Fibroblast of peridontal ligament (primary cell): ENCODE results near the gene ATP1A2.
"Not testable (repeated sequence)": the region's sequence is repeated elsewhere in the genome, so short reads cannot be mapped to it uniquely, and the experiment has no call there.

ENCODE experiments used
- DNase-seq: peaks from one replicate; pipeline ENCODE4 v3.0.0-alpha.2; 2010; ENCODE audit errors: extremely low read depth

ATP1A2 gene

DNA sequence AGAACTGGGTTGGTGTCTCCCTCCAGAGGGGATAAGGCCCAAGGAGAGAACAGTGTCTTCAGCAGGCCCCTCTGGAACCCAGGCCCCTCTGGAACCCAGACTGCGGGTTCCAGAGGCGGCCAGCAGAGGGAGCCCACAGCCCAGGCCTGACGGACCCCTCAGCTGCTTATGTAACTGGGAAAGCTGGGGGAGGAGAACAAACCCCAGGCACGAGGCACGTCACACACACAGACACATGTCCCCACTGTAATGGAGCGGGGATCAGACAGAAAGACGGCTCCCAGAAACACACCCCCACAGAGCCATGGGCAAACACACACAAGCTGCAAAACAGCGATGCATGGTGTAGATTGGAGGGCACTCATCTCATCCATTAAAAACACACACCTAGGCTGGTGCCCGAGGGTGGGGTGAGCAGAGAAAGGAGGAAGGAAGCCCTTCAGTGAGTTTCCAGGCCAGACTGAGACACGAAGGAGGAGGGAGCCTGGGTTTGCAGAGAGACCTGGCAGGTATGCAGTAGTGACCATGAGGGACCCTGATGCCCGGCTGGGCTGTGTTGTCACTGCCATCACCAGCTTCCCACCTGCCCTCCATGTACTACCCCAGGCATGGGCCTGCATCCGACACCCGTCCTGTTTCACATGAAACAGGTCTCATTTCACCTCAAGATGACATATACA is 14.4 kb upstream of the ATP1A2 start:
- peak; percentile 77 for DNase-seq

DNA sequence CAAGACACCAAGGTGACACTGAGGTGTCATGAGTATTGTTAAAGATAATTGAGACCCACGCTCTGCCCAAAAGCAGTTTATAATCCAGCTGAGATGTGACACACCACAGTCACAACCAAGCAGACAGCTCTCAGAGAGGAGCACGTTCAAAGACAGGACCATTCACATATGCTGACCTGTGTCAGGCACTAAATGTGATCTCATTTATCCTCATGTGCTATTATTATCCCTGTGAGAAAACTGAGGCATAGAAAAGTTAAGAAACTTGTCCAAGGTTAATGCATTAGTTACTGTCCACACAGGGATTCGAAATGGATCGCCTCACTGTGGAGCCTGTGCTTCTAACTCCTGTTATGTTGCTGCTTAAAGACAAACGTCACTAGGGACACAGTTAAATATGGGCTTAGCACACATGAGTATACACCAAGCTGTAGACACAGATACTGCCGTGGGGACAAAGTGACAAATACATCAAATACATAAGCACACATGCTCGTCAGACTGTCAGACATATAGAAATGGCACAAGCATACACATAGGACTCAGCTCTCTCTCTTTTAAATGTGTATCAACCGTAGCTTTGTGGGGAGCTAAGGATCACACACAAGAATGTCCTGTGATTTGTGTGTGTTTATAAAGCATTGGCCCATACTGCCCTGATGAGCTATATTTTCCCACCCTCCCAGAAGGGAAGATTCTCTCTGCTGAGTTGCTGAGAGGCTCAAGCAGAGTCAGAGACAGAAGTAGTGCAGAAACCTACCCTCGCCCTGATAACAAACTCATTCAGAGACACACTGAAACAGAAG is 13.6 kb upstream of the ATP1A2 start:
- DNase-seq = peak; percentile 36

DNA sequence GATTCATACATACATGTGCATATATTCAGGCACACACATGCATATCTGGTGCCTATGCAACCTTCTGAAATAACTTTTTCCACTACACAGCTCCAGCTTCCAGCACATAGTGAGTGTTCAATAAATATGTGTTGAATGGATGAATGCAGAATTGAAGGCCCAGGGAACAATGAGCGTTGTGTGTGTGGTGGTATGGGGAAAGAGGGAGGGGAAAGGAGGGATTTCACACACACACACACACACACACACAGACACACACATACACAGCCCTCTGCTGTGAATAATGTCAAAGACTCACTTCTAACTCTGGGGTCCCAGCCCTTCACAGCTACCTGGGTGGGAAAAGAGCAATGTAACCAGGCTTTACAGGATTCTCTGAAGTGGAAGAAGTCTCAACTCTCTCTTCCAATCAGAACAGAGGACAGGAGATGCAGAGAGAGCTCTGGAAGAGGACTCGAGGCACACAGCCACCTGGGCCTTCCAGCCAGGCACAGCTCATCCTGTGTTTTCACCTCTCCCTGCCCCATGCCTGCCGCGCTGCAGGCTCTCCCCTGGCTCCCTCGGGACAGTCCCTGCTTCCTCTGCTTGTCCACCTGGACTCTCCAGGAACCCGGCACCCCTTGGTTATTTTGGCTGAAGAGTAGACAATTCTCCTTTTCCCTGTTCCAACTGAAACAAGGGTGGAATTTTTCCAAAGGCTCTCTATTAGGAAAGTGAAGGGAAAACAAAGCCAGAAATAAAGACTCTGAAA is 11.7 kb upstream of the ATP1A2 start:
- no peak for DNase-seq

GRCh38 chr1:160104486-160104885 is 11.1 kb upstream of the ATP1A2 start:
- no peak for DNase-seq

DNA sequence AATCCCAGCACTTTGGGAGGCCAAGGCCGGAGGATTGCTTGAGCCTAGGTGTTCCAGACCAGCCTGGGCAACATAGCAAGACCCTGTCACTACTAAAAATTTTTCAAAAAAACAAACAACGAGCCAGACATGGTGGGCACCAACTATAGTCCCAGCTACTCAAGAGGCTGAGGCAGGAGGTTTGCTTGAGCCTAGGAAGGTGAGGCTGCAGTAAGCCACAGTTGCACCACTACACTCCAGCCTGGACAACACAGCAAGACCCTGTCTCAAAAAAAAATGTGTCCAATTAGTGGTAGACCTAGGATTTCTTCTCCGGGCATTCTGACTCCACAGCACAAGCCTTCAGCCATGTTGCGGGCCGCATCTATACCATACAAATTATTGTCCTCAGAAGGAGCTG is 10.4 kb upstream of the ATP1A2 start:
- DNase-seq = no peak

DNA sequence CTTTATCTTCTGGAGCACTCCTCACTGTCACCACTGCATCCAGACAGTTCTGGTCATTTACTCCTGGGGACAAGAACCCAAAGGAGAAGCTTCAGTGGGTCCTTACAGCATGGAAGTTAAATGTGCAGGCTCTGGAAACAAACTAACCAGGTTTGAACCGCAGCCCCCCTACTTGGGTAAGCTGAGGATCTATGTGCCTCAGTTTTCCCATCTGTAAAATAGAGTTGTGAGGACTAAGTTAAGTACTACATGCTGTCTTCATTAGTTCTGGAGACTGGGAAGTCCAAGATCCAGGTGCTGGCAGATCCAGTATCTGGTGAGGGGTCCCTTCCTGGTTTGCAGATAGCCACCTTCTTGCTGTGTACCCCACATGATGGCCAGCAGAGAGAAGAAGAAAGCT is 8.0 kb upstream of the ATP1A2 start:
- DNase-seq = no peak

- DNase-seq = peak; percentile 61
Observed at GRCh38 chr1:160108888-160109662, 6.5 kb upstream of the ATP1A2 start.

- no peak for DNase-seq
Observed at GRCh38 chr1:160109686-160110085, 5.9 kb upstream of the ATP1A2 start.

DNA sequence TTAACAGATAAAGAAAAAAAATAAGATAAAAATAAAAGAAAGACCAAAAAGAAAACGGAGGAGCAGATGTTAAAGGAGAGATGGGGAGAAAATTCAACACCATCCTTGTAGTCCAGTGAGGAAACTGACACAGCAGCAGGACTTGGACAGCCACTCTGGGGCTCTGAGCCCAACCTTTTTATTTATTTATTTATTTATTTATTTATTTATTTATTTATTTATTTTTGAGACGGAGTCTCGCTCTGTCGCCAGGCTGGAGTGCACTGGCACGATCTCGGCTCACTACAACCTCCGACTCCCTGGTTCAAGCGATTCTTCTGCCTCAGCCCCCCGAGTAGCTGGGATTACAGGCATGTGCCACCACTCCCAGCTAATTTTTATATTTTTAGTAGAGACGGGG is 4.1 kb upstream of the ATP1A2 start:
- DNase-seq = not testable (repeated sequence)

DNA sequence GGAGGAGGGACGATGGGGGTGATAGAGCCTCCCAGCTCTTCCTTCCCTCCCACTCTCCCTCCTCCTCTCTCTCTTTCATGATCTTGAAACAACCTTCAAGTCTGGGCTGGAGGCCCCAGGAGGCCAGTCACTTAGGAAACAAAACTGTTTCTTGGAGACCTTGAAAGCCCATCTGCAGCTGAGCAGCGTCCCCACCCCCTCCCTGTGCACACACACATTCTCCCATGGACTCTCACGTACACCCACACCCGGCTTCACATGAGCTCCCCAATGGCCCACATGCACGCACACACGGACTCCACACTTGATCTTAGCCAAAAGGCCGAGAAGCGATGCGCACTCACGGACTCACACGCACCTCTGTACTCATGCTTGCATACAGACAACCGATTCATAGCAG is 3.2 kb upstream of the ATP1A2 start:
- no peak for DNase-seq

GRCh38 chr1:160113407-160113806 is 2.2 kb upstream of the ATP1A2 start:
- DNase-seq = no peak

GRCh38 chr1:160114085-160114484 is 1.5 kb upstream of the ATP1A2 start:
- DNase-seq = no peak

DNA sequence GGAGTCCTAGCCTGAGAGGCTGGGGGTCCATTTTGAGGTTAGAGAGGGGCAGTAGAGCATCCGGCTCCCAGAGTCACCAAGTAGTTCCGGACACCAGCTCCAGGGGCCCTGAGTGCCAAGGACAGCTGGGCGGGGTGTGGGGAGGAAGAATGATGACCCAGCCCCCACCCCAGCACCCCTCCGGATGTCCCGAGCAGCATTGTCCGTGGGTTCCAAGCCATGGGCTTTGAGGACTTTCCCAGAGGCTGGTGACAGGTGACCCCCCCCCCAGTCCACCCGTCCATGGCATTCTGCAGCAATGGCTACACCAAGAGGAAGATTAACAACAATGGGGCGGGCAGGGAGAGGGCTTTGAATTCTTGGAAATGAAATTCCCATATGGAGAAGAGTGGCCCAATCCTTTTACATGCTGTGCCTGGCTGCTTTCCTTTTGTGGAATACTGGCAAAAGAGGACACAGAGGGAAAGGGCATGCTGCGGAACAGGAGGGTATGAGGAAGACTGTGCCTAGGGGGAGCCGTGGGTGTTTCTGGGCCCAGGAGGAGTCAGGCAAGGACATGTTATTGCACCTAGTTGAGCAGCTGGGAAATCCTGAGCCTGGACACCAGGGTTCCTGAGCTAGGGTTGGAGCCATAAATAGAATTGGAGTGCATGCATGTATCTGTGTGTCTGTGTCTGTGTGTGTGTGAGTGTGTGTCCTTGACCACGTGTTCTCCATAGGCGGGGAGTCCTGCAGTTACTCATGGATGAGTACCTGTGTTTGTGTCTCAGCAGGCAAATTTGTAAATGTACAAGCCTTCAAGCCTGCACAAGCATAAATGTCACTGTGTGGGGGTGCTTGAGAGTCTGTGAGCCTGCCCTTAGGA is 956 bp downstream of the ATP1A2 start:
- peak; percentile 42 for DNase-seq

DNA sequence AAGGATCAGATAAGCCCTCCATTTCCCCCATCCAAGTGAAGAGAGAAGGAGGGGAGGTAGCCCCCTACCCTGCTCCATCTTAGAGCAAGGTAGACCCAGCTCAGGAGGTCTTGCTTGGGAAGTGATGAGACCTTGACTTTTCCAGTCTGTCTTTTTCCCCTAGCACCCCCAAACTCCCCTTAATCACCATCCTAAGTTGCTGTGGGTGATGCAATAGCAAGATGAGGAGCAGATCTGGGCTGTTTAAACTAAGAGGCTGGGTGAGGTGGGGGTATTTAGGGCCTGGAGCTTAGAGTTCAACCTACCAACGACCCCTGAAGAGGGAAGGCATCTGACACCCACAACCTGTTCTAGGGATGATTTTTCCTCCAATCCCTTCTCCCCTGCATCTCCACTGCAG is 1.7 kb downstream of the ATP1A2 start:
- no peak for DNase-seq

- peak; percentile 55 for DNase-seq
Observed at GRCh38 chr1:160117709-160118183, 2.2 kb downstream of the ATP1A2 start.

DNA sequence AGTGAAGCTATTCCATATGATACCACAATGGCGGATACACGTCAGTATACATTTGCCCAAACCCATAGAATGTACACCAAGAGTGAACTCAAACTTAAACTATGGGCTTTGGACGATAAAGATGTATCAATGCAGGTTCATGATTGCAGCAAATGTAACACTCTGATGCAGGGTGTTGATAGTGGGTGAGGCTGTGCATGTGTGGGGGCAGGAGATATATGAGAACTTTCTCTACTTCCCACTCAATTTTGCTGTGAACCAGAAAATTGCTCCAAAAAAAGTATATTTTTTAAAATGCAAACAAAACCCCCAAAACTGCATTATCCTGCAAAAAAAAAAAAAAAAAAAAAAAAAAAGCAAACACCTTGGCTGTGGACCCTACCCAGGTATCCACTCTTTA is 3.4 kb downstream of the ATP1A2 start:
- no peak for DNase-seq

DNA sequence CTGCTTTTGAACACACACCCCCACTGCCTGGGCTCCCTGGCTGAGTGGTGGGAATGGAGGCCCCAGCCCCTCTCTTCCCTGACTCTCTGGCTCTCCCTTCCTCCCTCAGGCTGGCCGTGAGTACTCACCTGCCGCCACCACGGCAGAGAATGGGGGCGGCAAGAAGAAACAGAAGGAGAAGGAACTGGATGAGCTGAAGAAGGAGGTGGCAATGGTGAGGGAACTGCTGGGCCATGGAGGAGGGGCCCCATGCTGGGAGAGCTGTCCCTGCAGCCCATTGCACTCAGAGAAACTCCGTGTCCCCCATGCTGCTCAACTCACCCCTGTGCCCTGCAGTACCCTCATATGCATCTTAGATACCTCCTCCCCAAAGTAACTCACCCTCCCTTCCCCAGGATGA is 5.2 kb downstream of the ATP1A2 start:
- DNase-seq = no peak

DNA sequence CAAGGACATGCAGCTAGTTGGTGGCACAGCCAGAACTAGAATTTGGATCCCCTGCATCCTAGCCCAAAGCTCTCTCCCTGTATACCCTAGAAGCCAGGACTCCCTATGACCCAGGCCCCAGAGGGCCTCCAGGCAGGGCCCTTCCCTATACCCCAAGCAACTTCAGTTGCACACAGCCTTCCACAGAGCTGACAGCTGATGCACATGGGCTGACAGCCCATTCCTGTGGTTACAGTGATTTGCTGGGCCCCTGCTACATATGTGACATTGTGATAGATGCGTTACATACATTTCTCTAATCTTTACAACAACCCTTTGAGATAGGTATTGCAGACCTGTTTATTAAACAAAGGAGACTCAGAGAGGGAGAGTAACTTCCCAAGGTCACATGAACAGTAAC is 5.8 kb downstream of the ATP1A2 start:
- DNase-seq = no peak

GRCh38 chr1:160122978-160123495 is 7.5 kb downstream of the ATP1A2 start:
- no peak for DNase-seq

DNA sequence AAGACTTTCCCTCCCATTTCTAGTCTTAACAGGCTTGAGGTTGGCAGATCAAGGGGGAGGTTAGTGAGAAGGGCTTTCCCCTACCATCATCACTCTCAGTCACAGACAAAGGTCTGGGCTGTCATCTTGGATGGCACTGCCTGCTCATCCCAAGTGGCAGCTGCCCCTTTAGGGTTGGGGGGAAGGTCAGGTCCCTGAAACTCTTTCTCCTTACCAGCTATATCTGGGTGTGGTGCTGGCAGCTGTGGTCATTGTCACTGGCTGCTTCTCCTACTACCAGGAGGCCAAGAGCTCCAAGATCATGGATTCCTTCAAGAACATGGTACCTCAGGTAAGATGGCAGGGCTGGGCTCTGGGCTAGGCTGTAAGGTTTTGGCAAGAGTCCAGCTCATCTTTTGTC is 8.2 kb downstream of the ATP1A2 start:
- DNase-seq = no peak
